Measurements from ENCODE around the gene CDH4. TPM values are rescaled to one million over a fixed set of nuclear protein-coding genes. Genes with fewer than 3 reads are reported as not detected.

The CDH4 gene
- total and polyA plus RNA-seq, 8 donors = under 0.01 to 2.2 (median 0.11) TPM; not detected in 2

- TF ChIP-seq POLR2AphosphoS5 (IDR thresholded peaks at IDR 0.05) = no peak
- no peak for TF ChIP-seq POLR2A (IDR thresholded peaks at IDR 0.05)
- TF ChIP-seq CTCF (IDR thresholded peaks at IDR 0.05) = no peak
- no peak for TF ChIP-seq EP300 (IDR thresholded peaks at IDR 0.05)
- Histone ChIP-seq H3K36me3 (no peaks in the 10 kb centered on the region), H3K4me1 (no peaks in the 10 kb centered on the region), H3K4me3 (no peak overlapping the region), H3K9me3 (no peaks in the 10 kb centered on the region), H3K27ac (no peak overlapping the region), H3K27me3 (peaks cover 0 to 53% (median 0%) of the 10 kb centered on the region in 3 donors)
- DNase-seq = no peak
- intact Hi-C loops (cut with DNase I; ENCODE audit: low total_unique reads) = no loop called here
- WGBS, 5 donors = 77 to 90% (median 89%) methylated on average over 6 of the region's 6 CpGs
Observed at GRCh38 chr20:61728326-61728725, 476.3 kb downstream of the CDH4 start.

GRCh38 chr20:61728786-61729770, 477.0 kb downstream of the CDH4 start:
- Histone ChIP-seq H3K4me1 (no peaks in the 10 kb centered on the region), H3K27ac (no peak overlapping the region), H3K9me3 (no peaks in the 10 kb centered on the region), H3K36me3 (no peaks in the 10 kb centered on the region), H3K4me3 (no peak overlapping the region), H3K27me3 (peaks cover 0 to 58% (median 0%) of the 10 kb centered on the region in 3 donors)
- TF ChIP-seq POLR2AphosphoS5 (IDR thresholded peaks at IDR 0.05) (no peak), CTCF (IDR thresholded peaks at IDR 0.05) (no peak), POLR2A (IDR thresholded peaks at IDR 0.05) (no peak), EP300 (IDR thresholded peaks at IDR 0.05) (no peak)
- no peak for DNase-seq
- intact Hi-C loops (cut with DNase I; ENCODE audit: low total_unique reads) = no loop called here
- 63 to 75% (median 72%) methylated on average over 21 to 28 of the region's 28 CpGs for WGBS, 5 donors

DNA sequence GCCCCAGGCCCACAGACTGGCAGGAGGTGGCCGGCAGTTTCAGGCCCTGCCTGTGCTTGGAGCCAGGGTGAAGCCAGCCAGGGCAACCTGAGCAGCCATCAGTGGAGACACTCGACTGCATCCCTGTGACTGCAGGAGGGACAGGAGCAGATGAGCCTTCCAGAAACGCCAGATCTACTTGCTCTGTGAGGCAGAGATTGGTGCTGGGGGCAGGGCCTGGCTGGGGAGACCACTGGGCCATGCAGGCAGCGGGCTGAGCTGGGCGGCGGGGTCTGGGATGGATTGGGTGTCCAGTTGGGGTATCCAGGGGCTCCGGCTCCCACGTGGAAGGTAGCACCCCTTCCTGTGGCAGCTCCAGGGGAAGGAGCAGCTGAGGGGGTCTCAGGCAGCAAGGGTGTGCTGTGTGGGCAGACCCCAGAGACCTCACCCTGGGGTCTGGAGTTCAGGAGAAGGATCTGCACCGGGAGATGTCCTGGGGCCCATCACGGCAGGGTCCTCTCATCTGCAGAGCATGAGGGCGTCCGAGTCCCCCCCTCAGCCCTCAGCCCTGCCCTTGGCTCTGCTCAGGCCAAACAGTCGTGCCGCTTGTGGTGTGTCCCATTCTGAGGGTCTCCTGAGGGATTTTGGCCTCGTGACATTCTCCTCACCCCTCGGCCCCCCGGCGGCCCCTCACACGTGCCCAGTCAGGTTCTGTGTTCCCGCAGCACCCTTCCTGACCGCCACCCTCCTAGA, 478.7 kb downstream of the CDH4 start:
- 73 to 85% (median 81%) methylated on average over 11 to 21 of the region's 21 CpGs for WGBS, 5 donors
- TF ChIP-seq EP300 (IDR thresholded peaks at IDR 0.05) (no peak), POLR2A (IDR thresholded peaks at IDR 0.05) (no peak), CTCF (IDR thresholded peaks at IDR 0.05) (no peak), POLR2AphosphoS5 (IDR thresholded peaks at IDR 0.05) (no peak)
- intact Hi-C loops (cut with DNase I; ENCODE audit: low total_unique reads) = no loop called here
- Histone ChIP-seq H3K4me3 (no peak overlapping the region), H3K9me3 (no peaks in the 10 kb centered on the region), H3K4me1 (no peaks in the 10 kb centered on the region), H3K36me3 (no peaks in the 10 kb centered on the region), H3K27ac (no peak overlapping the region), H3K27me3 (peaks cover 0 to 58% (median 0%) of the 10 kb centered on the region in 3 donors)
- no peak for DNase-seq

DNA sequence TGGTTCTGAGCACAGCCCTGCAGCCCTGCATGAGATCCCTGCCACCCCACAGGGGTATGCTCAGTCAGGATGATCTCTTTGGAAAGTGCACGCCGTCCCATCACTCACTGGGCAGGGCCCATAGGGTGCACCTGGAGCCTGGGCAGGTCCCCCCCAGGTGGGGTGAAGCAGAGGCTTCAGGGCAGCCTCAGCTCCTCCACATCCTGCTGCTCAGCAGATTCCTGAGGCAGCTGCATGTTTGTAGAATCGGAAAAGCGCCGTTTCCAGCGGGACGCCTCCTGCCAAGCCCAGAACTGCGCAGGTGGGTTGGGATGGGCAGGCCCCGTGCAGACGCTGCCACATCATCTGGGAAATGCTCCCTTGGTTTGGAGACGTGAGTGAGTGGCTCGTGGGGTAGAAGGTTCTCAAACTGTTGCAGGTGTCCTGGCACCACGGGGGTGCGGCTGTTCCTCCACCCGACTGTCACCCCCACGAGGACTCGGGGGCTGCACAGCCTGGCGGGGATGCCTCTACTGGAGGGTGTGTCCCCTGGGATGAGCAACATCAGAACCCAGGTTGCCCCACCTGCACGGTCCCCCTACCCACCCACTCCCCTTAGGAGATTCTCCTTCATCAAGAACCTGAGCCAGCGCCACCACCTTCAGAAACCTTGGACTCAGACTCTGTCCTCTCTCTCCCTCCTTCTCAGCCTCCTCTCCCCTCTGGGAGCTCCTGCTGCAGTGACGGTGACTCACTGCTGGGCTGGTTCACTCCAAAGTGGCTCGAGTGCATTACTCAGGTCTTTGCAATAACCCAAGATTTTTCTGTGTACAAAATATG, 479.5 kb downstream of the CDH4 start:
- peaks cover 0 to 61% (median 0%) of the 10 kb centered on the region in 3 donors for H3K27me3 ChIP-seq
- WGBS, 5 donors = 75 to 82% (median 81%) methylated on average over 17 to 22 of the region's 22 CpGs

More for the DNA sequence above, 479.5 kb downstream of the CDH4 start:
- no peak for DNase-seq
- Histone ChIP-seq H3K36me3 (no peaks in the 10 kb centered on the region), H3K4me1 (no peaks in the 10 kb centered on the region), H3K27ac (no peak overlapping the region), H3K4me3 (no peak overlapping the region), H3K9me3 (no peaks in the 10 kb centered on the region)
- intact Hi-C loops (cut with DNase I; ENCODE audit: low total_unique reads) = no loop called here
- TF ChIP-seq CTCF (IDR thresholded peaks at IDR 0.05) (no peak), POLR2AphosphoS5 (IDR thresholded peaks at IDR 0.05) (no peak), POLR2A (IDR thresholded peaks at IDR 0.05) (no peak), EP300 (IDR thresholded peaks at IDR 0.05) (no peak)
